ENCODE results near the gene MPZL3.

DNA sequence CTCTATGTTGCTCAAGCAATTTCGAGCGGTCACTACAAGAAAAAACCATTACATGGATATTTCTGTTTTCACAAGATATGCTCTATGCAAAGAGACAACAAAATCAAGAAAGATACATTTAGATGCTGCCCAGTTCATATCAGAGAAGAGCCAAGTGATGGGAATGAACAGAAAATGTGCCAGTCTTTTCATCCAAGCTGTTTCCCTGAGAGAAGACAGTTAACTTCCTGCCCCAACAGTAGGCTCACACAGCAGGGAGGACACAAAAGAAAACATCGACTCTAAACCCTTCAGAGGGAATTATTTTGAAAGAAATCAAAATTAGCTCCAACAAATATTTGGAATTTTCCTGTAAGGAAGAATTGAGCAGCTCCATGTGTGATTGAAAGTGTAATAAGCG is 39.0 kb downstream of the MPZL3 start:
- TF ChIP-seq, protein P1, sequence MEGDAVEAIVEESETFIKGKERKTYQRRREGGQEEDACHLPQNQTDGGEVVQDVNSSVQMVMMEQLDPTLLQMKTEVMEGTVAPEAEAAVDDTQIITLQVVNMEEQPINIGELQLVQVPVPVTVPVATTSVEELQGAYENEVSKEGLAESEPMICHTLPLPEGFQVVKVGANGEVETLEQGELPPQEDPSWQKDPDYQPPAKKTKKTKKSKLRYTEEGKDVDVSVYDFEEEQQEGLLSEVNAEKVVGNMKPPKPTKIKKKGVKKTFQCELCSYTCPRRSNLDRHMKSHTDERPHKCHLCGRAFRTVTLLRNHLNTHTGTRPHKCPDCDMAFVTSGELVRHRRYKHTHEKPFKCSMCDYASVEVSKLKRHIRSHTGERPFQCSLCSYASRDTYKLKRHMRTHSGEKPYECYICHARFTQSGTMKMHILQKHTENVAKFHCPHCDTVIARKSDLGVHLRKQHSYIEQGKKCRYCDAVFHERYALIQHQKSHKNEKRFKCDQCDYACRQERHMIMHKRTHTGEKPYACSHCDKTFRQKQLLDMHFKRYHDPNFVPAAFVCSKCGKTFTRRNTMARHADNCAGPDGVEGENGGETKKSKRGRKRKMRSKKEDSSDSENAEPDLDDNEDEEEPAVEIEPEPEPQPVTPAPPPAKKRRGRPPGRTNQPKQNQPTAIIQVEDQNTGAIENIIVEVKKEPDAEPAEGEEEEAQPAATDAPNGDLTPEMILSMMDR (IDR thresholded peaks at IDR 0.05) = no peak
- no peak for TF ChIP-seq EP300 (IDR thresholded peaks at IDR 0.05)
- no peak for TF ChIP-seq POLR2A (IDR thresholded peaks at IDR 0.05)
- TF ChIP-seq POLR2AphosphoS5 (IDR thresholded peaks at IDR 0.05) = no peak
